Ovary (tissue), 3 donors: ENCODE results near the gene SMURF1.

Source experiments
- CTCF ChIP-seq, 3 donors: fragments of 450-650 bp in 2 of 3; fragments of 200-600 bp in 1 of 3; IDR thresholded peaks; one replicate each; pipeline versions ENCODE4 v1.5.1 to v1.8.0; 2016 to 2022; ENCODE audit warnings: antibody characterized with exemption in 3 of 3, mild to moderate bottlenecking in 1 of 3
- EP300 ChIP-seq: sonication (generic); formaldehyde crosslinking; IDR thresholded peaks from one replicate; pipeline ENCODE4 v1.6.1; 2017; ENCODE audit warnings: antibody characterized with exemption
- POLR2A ChIP-seq: fragments of 450-650 bp; IDR thresholded peaks from one replicate; pipeline ENCODE4 v1.6.1; 2017; ENCODE audit warnings: antibody characterized with exemption, mild to moderate bottlenecking, moderate library complexity
- donor health status: DM: no; HTN: no; CAD: no.

GRCh38 chr7:99072126-99072525 is 71.8 kb downstream of the SMURF1 start:
- TF ChIP-seq POLR2A (no peak), CTCF (IDR thresholded peaks at IDR 0.05) (no peak), EP300 (no peak)
